WTC11 (cell line): ENCODE data around the gene FHIT. TPM values are rescaled to one million over a fixed set of nuclear protein-coding genes. Genes with fewer than 3 reads are reported as not detected.

ENCODE experiments used
- ATAC-seq: fragments of 200-7000 bp; cut with Tn5 transposase; 2 replicates; pipeline ENCODE4 v1.10.0; 2021; ENCODE audit warnings: mild to moderate bottlenecking, moderate library complexity
- CTCF ChIA-PET: fragments of 300-600 bp; sonication (Branson Sonifier 250); formaldehyde crosslinking; loops from one replicate; lab custom pipeline; 2021; ENCODE audit warnings: antibody characterized with exemption; lab: Charles Lee
- POLR2A ChIA-PET: fragments of 350-600 bp; sonication (Branson Sonifier 250); formaldehyde crosslinking; loops from one replicate; lab custom pipeline; 2021; ENCODE audit warnings: antibody characterized with exemption; lab: Charles Lee
- DNase-seq: peaks from one replicate; pipeline ENCODE4 v3.0.0; 2021; ENCODE audit warnings: low spot score
- H3K27ac Mint-ChIP-seq: 2 replicates; pipeline ENCODE4 v1.8.0; 2021; ENCODE audit warnings: mixed read lengths
- H3K27me3 Mint-ChIP-seq: 2 replicates; pipeline ENCODE4 v1.8.0; 2021; ENCODE audit warnings: low read depth, mild to moderate bottlenecking, moderate library complexity, mixed read lengths
- H3K36me3 Mint-ChIP-seq: 2 replicates; pipeline ENCODE4 v1.8.0; 2021; ENCODE audit warnings: mixed read lengths
- H3K4me1 Mint-ChIP-seq: 2 replicates; pipeline ENCODE4 v1.8.0; 2022; ENCODE audit warnings: mixed read lengths
- H3K4me3 Mint-ChIP-seq: 2 replicates; pipeline ENCODE4 v1.8.0; 2021; ENCODE audit warnings: mild to moderate bottlenecking, moderate library complexity, mixed read lengths
- H3K9me3 Mint-ChIP-seq: 2 replicates; pipeline ENCODE4 v1.8.0; 2021; ENCODE audit warnings: mixed read lengths
- AFF4 ChIP-seq: sonication (generic); formaldehyde crosslinking; IDR thresholded peaks from 2 replicates; pipeline ENCODE4 v1.8.1; 2023; ENCODE audit warnings: mild to moderate bottlenecking, missing genetic modification reagents, borderline replicate concordance
- AR ChIP-seq: fragments of 250-450 bp; sonication (Bioruptor Pico); IDR thresholded peaks from 2 replicates; pipeline ENCODE4 v1.9.0; 2021; ENCODE audit warnings: mild to moderate bottlenecking
- ATF2 ChIP-seq: sonication (generic); formaldehyde crosslinking; IDR thresholded peaks from 2 replicates; pipeline ENCODE4 v1.8.1; 2022; ENCODE audit warnings: low read depth, missing genetic modification reagents, borderline replicate concordance
- ATF6 ChIP-seq: sonication (generic); formaldehyde crosslinking; IDR thresholded peaks from 2 replicates; pipeline ENCODE4 v1.8.1; 2023; ENCODE audit warnings: mild to moderate bottlenecking, missing genetic modification reagents
- E2F5 ChIP-seq: sonication (generic); formaldehyde crosslinking; IDR thresholded peaks from 2 replicates; pipeline ENCODE4 v1.8.1; 2022; ENCODE audit warnings: mild to moderate bottlenecking, moderate library complexity, missing genetic modification reagents
- EMX1 ChIP-seq: fragments of 250-450 bp; sonication (Bioruptor Pico); IDR thresholded peaks from 2 replicates; pipeline ENCODE4 v1.8.0; 2021; ENCODE audit warnings: mild to moderate bottlenecking
- ETV6 ChIP-seq: sonication (generic); formaldehyde crosslinking; IDR thresholded peaks from 2 replicates; pipeline ENCODE4 v1.8.1; 2022; ENCODE audit warnings: mild to moderate bottlenecking, missing genetic modification reagents
- FOXJ3 ChIP-seq: sonication (generic); formaldehyde crosslinking; IDR thresholded peaks from 2 replicates; pipeline ENCODE4 v1.9.0; 2021; ENCODE audit warnings: missing genetic modification reagents, mild to moderate bottlenecking, borderline replicate concordance
- FOXP1 ChIP-seq: sonication (generic); formaldehyde crosslinking; IDR thresholded peaks from 2 replicates; pipeline ENCODE4 v1.8.0; 2022; ENCODE audit warnings: missing genetic modification reagents, mild to moderate bottlenecking, moderate library complexity, borderline replicate concordance
- HMGA2 ChIP-seq: fragments of 250-450 bp; sonication (Bioruptor Pico); IDR thresholded peaks from 2 replicates; pipeline ENCODE4 v1.4.0; 2021; ENCODE audit warnings: mild to moderate bottlenecking, moderate library complexity
- KAT7 ChIP-seq: sonication (generic); formaldehyde crosslinking; IDR thresholded peaks from 2 replicates; pipeline ENCODE4 v1.8.1; 2023; ENCODE audit warnings: missing genetic modification reagents, mild to moderate bottlenecking, borderline replicate concordance
- MAX ChIP-seq: sonication (generic); formaldehyde crosslinking; IDR thresholded peaks from 2 replicates; pipeline ENCODE4 v1.8.0; 2022; ENCODE audit warnings: mild to moderate bottlenecking, missing genetic modification reagents
- OVOL2 ChIP-seq: fragments of 250-450 bp; sonication (Bioruptor Pico); IDR thresholded peaks from 2 replicates; pipeline ENCODE4 v1.9.0; 2021; ENCODE audit warnings: mild to moderate bottlenecking, borderline replicate concordance
- SMAD3 ChIP-seq: sonication (generic); formaldehyde crosslinking; IDR thresholded peaks from 2 replicates; pipeline ENCODE4 v1.8.0; 2022; ENCODE audit warnings: missing genetic modification reagents, mild to moderate bottlenecking, borderline replicate concordance
- SMAD4 ChIP-seq: sonication (generic); formaldehyde crosslinking; IDR thresholded peaks from 2 replicates; pipeline ENCODE4 v1.8.0; 2022; ENCODE audit warnings: mild to moderate bottlenecking, missing genetic modification reagents
- ZNF232 ChIP-seq: sonication (generic); formaldehyde crosslinking; IDR thresholded peaks from 2 replicates; pipeline ENCODE4 v1.8.0; 2022; ENCODE audit warnings: mild to moderate bottlenecking, missing genetic modification reagents
- total RNA-seq: library from RNA; stranded (reverse); gene quantifications from 3 replicates; pipeline ENCODE4 v1.2.3, GENCODE V29; 2021
- TF ChIP-seq, protein P1 (sequence below): fragments of 250-450 bp; sonication (Bioruptor Pico); IDR thresholded peaks from 2 replicates; pipeline ENCODE4 v1.9.0; 2021; ENCODE audit warnings: moderate library complexity, mild to moderate bottlenecking, inconsistent platforms, borderline replicate concordance
- TF ChIP-seq, protein P2 (sequence below): sonication (generic); formaldehyde crosslinking; IDR thresholded peaks from 2 replicates; pipeline ENCODE4 v1.8.0; 2023; ENCODE audit warnings: missing genetic modification reagents

FHIT gene
- total RNA-seq, 1 experiment from 2014 or later = 2.6 TPM

DNA sequence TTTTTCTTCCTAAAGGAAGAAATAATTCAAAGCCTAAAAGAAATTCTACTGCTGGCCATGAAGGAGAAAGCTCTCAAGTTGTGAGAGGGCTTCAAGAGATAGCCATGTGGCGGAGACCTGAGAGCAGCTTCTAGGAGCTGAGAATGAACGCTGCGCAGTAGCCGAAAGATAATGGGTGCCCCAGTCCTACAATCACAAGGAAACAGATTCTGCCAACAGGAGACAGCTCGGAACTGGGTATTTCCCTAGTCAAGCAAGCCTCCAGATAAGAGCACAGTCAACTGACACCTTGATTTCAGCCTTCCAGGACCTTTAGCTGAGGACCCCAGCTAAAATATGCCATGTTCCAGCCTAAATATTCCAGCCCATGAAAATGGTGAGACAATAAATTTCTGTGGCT lies 824.1 kb downstream of the FHIT start:
- H3K4me3 Mint-ChIP-seq = no peak overlapping the region
- H3K9me3 Mint-ChIP-seq = no peaks in the 10 kb centered on the region
- H3K4me1 Mint-ChIP-seq = peaks cover 21% of the 10 kb centered on the region
- H3K27ac Mint-ChIP-seq = no peak overlapping the region
- no peaks in the 10 kb centered on the region for H3K27me3 Mint-ChIP-seq
- H3K36me3 Mint-ChIP-seq = no peaks in the 10 kb centered on the region
- ChIA-PET CTCF (no interaction called here), POLR2A (no interaction called here)
- TF ChIP-seq AR = no peak
- no peak for TF ChIP-seq KAT7 (CRISPR knock-in tag)
- no peak for TF ChIP-seq SMAD3 (CRISPR knock-in tag)
- no peak for TF ChIP-seq FOXJ3 (CRISPR knock-in tag)
- TF ChIP-seq, protein P1, sequence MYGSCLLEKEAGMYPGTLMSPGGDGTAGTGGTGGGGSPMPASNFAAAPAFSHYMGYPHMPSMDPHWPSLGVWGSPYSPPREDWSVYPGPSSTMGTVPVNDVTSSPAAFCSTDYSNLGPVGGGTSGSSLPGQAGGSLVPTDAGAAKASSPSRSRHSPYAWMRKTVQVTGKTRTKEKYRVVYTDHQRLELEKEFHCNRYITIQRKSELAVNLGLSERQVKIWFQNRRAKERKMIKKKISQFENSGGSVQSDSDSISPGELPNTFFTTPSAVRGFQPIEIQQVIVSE = no peak
- TF ChIP-seq EMX1 = no peak
- TF ChIP-seq ETV6 = no peak
- TF ChIP-seq SMAD4 (CRISPR knock-in tag) = no peak
- no peak for TF ChIP-seq ZNF232
- TF ChIP-seq HMGA2 (CRISPR knock-in tag) = no peak
- TF ChIP-seq FOXP1 (CRISPR knock-in tag) = no peak
- TF ChIP-seq, protein P2, sequence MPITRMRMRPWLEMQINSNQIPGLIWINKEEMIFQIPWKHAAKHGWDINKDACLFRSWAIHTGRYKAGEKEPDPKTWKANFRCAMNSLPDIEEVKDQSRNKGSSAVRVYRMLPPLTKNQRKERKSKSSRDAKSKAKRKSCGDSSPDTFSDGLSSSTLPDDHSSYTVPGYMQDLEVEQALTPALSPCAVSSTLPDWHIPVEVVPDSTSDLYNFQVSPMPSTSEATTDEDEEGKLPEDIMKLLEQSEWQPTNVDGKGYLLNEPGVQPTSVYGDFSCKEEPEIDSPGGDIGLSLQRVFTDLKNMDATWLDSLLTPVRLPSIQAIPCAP (CRISPR knock-in tag) = no peak
- TF ChIP-seq AFF4 (CRISPR knock-in tag) = no peak
- TF ChIP-seq E2F5 (CRISPR knock-in tag) = no peak
- no peak for TF ChIP-seq ATF2 (CRISPR knock-in tag)
- TF ChIP-seq MAX (CRISPR knock-in tag) = no peak
- no peak for TF ChIP-seq OVOL2 (CRISPR knock-in tag)
- no peak for TF ChIP-seq ATF6 (CRISPR knock-in tag)
- ATAC-seq (no peak), DNase-seq (no peak)
